T-helper 22 cell (primary cell): Measurements from ENCODE around the gene ZSCAN5A.
A peak's percentile ranks its signal among the peaks of the same experiment; 100 is the strongest.
"Not testable (repeated sequence)": the region's sequence is repeated elsewhere in the genome, so short reads cannot be mapped to it uniquely, and the experiment has no call there.

Experiments used
- DNase-seq: peaks from one replicate; pipeline ENCODE4 v3.0.0-alpha.2; 2020; ENCODE audit warnings: low read depth

The ZSCAN5A gene

GRCh38 chr19:56271151-56271550 lies 43.5 kb downstream of the ZSCAN5A start:
- DNase-seq, result no peak

DNA sequence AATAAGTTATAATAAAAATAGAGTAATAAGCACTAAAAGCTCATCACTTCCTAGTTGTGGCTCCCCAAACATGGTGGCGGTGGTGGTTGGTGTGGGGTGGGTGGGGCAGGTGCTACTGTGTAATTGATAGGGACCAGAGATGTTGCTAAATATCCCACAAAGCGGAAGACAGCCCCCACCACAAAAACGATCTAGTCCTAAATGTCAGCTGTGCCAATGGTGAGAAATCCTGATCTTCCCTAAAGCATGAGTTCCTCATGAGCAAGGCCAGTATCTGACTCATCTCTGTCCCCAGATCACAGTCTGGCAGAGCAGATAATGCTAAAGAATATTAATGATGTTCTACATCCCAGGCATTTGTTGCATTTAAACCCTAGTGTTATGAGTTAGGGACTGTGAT lies 44.0 kb downstream of the ZSCAN5A start:
- DNase-seq, result no peak

- DNase-seq, result no peak
Measured at GRCh38 chr19:56269348-56269747, 45.3 kb downstream of the ZSCAN5A start.

DNA sequence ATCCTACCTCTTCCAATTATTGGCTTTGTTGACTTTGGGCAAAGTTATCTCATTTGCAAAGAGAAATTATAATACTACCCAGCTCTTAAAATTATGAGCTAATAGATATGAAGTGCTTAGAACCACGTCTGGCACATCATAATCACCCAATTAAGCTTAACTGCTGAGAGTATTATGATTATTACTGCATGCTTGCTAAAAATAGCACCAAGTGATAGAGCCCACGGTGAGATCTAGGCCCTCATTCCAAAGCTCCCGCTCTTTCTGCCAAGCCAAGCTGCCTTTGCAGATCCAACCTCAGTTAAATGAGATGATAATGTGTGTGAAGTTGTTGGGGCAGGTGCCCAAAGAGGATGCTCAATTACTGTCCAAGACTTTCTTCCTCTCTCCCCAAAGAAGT lies 48.6 kb downstream of the ZSCAN5A start:
- no peak for DNase-seq

GRCh38 chr19:56263319-56263718 lies 51.3 kb downstream of the ZSCAN5A start:
- no peak for DNase-seq

- DNase-seq, result not testable (repeated sequence)
Measured at GRCh38 chr19:56261932-56262331, 52.7 kb downstream of the ZSCAN5A start.

GRCh38 chr19:56261145-56261544 lies 53.5 kb downstream of the ZSCAN5A start:
- DNase-seq, result no peak

GRCh38 chr19:56258272-56258671 lies 56.4 kb downstream of the ZSCAN5A start:
- DNase-seq, result no peak

- DNase-seq, result no peak
Measured at GRCh38 chr19:56253737-56254136, 60.9 kb downstream of the ZSCAN5A start.

GRCh38 chr19:56252699-56253422 lies 61.8 kb downstream of the ZSCAN5A start:
- peak; percentile 19 for DNase-seq

DNA sequence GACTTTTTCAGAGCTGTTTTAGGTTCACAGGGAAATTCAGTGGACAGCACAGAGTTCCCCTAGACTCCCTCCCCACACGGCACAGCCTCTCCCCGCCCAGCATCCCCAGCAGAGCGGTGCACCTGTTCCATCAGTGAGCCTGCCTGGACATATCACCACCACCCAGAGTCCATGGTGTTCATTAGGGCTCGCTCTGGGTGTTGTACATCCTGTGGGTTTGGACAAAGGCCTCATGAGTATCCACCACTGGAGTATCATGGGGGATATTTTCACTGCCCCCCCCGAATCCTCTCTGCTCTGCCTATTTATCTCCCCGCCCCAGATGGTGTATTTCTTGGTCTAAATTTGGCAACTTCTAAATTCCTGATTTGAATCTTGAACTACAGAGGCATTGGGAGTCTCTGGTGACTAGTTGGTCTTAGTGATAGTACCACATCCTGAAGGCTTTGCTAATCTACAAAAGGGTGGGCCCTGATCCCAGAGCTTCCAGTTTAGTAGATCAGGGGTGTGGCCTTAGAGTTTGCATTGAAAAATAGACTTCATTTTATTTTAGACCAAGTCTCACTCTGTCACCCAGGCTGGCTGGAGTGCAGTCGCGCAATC lies 65.8 kb downstream of the ZSCAN5A start:
- not testable (repeated sequence) for DNase-seq

DNA sequence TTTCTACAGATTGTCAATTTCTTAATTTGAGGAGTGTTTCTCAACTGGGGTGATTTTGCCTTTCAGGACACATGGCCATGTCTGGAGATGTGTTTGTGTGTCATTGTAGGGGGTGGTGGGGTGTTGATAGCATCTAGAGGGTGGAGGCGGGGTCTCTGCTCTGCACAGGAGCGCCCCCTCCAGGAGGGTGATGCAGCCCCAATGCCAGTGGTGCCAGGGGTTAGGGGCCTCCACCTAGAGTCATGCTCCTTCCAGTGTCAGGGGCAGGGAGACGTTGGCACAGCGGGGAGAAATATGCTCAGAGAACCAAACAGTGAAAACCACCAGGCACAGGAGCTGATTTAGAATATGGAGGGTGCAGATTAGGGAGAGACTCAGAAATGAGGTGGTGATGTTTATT lies 68.9 kb downstream of the ZSCAN5A start:
- not testable (repeated sequence) for DNase-seq

- DNase-seq, result no peak
Measured at GRCh38 chr19:56245121-56245740, 69.4 kb downstream of the ZSCAN5A start.

DNA sequence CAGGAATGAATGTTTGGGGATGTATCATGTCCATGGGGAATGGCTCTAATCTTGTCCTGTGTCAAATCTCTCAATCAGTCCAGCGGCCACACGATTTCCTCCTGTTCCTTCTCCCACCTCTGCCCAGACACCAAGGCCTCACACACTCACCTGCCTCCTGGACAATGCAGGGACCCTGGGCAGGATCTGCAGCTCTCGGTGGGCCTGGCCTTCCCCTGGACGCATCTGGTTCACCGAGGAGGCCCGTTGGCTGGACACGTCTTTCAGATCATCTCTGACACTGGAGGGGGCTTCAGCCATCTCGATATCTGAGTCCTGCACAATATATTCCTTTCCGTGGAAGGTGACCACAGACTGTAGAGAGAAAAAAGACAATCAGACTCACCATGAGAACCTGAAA lies 91.2 kb downstream of the ZSCAN5A start:
- no peak for DNase-seq

DNA sequence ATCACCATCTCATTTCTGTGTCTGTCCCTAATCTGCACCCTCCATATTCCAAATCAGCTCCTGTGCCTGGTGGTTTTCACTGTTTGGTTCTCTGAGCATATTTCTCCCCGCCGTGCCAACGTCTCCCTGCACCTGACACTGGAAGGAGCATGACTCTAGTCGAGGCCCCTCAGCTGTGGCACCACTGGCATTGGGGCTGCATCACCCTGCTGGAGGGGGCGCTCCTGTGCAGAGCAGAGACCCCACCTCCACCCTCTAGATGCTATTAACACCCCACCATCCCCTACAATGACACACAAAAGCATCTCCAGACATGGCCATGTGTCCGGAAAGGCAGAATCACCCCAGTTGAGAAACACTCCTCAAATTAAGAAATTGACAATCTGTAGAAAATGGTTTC lies 91.7 kb downstream of the ZSCAN5A start:
- DNase-seq, result no peak

DNA sequence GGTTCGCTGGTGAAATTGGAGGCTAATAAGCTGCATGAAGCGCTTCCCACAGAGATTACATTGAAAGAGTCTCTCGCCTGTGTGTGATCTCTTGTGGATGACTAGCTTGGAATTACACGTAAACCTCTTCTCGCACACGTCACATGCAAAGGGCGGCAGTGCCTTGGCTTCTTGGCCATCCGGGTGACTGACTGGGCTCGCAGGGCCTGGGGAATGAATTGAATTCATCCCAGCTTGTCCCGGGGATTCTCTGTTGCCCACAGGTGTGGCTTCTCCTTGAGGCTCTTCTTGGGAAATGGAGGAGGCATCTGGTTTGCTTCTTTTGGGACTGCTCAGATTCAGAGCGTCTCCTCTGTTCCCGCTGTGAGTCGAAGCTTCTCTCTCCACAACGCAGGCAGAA lies 92.8 kb downstream of the ZSCAN5A start:
- no peak for DNase-seq

- DNase-seq, result not testable (repeated sequence)
Measured at GRCh38 chr19:56221442-56221841, 93.2 kb downstream of the ZSCAN5A start.

- no peak for DNase-seq
Measured at GRCh38 chr19:56218961-56219360, 95.7 kb downstream of the ZSCAN5A start.

GRCh38 chr19:56217039-56217949 lies 97.3 kb downstream of the ZSCAN5A start:
- no peak for DNase-seq

DNA sequence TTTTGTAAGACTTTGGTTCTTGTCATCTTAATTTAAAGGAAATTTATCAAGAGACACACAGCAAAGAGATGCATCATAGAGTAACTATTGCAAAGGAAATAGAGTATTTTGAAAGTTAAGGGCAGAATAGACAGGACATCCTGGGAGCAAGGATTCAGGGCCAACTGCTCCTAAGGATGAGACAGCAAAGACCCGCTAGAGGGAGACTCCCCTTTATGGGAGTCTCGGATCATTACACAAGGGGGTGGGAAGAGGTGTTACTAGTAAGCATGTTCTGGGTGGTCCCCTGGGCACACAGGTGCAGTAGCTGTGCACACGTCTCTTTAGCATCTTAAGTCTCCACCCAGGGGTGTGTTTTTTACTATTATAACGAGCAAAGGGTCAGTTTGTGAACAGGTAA lies 102.9 kb downstream of the ZSCAN5A start:
- DNase-seq, result no peak

GRCh38 chr19:56210036-56210435 lies 104.6 kb downstream of the ZSCAN5A start:
- DNase-seq, result not testable (repeated sequence)

GRCh38 chr19:56209091-56209490 lies 105.5 kb downstream of the ZSCAN5A start:
- DNase-seq, result no peak
